Hypothalamus (tissue), 51 donors: ENCODE data around the gene SCGB1D2.
"Not testable (repeated sequence)": the region's sequence is repeated elsewhere in the genome, so short reads cannot be mapped to it uniquely, and the experiment has no call there.

ENCODE experiments used
- DNase-seq, 51 donors: peaks; one replicate each; lab custom pipeline; 2025; lab: John Stamatoyannopoulos, UW

SCGB1D2 gene

GRCh38 chr11:62242021-62242420 is at the start of gene SCGB1D2:
TSS of gene SCGB1D2 (plus strand) at chr11:62242239. CDS start at chr11:62242308, 69 bp downstream.
- DNase-seq = peak in 20 of 51 donors; percentile 4 to 63 (median 18)

GRCh38 chr11:62193952-62194351 is 48.1 kb upstream of the SCGB1D2 start:
- DNase-seq = no peak

- not testable (repeated sequence) for DNase-seq
Measured at GRCh38 chr11:62195010-62195409, 47.0 kb upstream of the SCGB1D2 start.

- DNase-seq = no peak
Measured at GRCh38 chr11:62195945-62196344, 46.1 kb upstream of the SCGB1D2 start.

- not testable (repeated sequence) for DNase-seq
Measured at GRCh38 chr11:62197400-62197799, 44.6 kb upstream of the SCGB1D2 start.

GRCh38 chr11:62201376-62201775 is 40.7 kb upstream of the SCGB1D2 start:
- no peak for DNase-seq

GRCh38 chr11:62202910-62203309 is 39.1 kb upstream of the SCGB1D2 start:
- DNase-seq = no peak

GRCh38 chr11:62204430-62204829 is 37.6 kb upstream of the SCGB1D2 start:
- no peak for DNase-seq

GRCh38 chr11:62205441-62205840 is 36.6 kb upstream of the SCGB1D2 start:
- DNase-seq = no peak

GRCh38 chr11:62206276-62207066 is 35.6 kb upstream of the SCGB1D2 start:
- not testable (repeated sequence) for DNase-seq

GRCh38 chr11:62208785-62209144 is 33.3 kb upstream of the SCGB1D2 start:
- no peak for DNase-seq

GRCh38 chr11:62217191-62217748 is 24.8 kb upstream of the SCGB1D2 start:
- DNase-seq = no peak

GRCh38 chr11:62221498-62221897 is 20.5 kb upstream of the SCGB1D2 start:
- no peak for DNase-seq

- DNase-seq = no peak
Measured at GRCh38 chr11:62223095-62223494, 18.9 kb upstream of the SCGB1D2 start.

- DNase-seq = no peak
Measured at GRCh38 chr11:62233730-62234129, 8.3 kb upstream of the SCGB1D2 start.

GRCh38 chr11:62236187-62236586 is 5.9 kb upstream of the SCGB1D2 start:
- DNase-seq = no peak

GRCh38 chr11:62237499-62237898 is 4.5 kb upstream of the SCGB1D2 start:
- DNase-seq = no peak

GRCh38 chr11:62238151-62238550 is 3.9 kb upstream of the SCGB1D2 start:
- peak in 1 of 51 donors; percentile 7 for DNase-seq

GRCh38 chr11:62241095-62241494 is 944 bp upstream of the SCGB1D2 start:
- DNase-seq = no peak

- DNase-seq = no peak
Measured at GRCh38 chr11:62245271-62245753, 3.3 kb downstream of the SCGB1D2 start.

GRCh38 chr11:62251698-62252097 is 9.7 kb downstream of the SCGB1D2 start:
- DNase-seq = no peak

GRCh38 chr11:62253999-62254542 is 12.0 kb downstream of the SCGB1D2 start:
- DNase-seq = no peak
